GM18909 (cell line): Measurements from ENCODE around the gene CTSD.

ENCODE experiments used
- ATAC-seq: cut with Tn5 transposase; IDR thresholded peaks from one replicate; pipeline ENCODE4 v1.9.1; 2021; ENCODE audit warnings: mild to moderate bottlenecking; ENCODE audit not compliant: unreplicated experiment, poor library complexity

CTSD gene

GRCh38 chr11:1782831-1783724 lies 19.4 kb upstream of the CTSD start:
- ATAC-seq: no peak

- no peak for ATAC-seq
Observed at GRCh38 chr11:1782031-1782590, 18.4 kb upstream of the CTSD start.

DNA sequence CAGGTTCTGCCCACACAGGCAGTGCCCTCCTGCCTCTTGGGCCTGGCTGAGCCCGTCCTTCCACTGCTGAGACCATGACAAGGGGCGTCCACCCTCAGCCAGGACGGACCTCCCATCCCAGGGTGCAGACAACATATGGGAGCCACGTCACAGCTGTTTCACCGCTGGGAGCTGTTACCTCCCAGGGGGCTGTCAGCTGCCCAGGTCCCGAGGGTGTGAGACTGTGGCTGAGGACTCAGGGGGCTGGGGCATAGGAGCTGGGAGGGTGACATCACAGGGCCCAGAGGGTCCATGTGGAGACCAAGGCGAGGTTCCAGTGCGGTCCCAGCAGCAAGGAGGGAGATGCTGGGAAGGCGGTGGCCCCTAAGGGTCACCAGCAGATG lies 17.9 kb upstream of the CTSD start:
- ATAC-seq: no peak

- ATAC-seq: no peak
Observed at GRCh38 chr11:1780700-1781592, 17.2 kb upstream of the CTSD start.

GRCh38 chr11:1779806-1780699 lies 16.3 kb upstream of the CTSD start:
- no peak for ATAC-seq

GRCh38 chr11:1779034-1779805 lies 15.5 kb upstream of the CTSD start:
- ATAC-seq: no peak

DNA sequence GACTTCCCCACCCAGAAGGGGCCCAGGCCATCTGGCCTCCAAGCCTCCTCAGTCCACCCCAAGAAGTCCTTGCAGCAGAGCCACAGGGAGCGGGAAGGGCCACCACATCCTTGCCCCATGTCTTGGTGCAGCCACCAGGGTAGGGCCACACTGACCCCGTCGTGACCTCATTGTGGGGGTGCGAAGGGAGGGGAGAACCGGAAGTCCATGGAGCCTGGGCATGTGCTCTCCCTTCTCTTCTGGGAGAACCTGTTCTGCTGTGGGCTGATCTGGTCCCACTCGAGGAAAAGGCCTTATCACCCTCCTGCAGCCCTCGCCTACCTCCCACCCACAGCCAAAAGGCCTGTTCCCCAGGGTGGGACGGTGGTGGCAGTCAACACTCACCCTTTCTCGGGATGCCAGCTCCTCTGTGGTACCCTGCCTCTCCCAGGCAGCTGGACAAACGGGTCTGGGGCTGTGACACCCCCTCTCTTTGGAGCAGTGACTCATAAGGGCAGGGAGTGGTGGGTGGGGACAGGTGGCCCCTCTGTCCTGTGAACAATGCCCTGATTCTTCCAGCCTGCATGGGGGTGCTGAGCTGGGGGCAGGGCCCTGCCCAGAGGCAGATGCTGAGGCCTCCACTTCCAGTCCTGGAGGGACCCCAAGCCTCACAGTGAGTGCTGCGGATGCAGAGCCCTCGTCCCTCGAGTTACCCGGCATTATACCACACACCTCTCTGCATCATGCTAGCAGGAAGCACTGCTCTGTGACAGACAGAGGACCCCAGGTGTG lies 14.6 kb upstream of the CTSD start:
- ATAC-seq: no peak

DNA sequence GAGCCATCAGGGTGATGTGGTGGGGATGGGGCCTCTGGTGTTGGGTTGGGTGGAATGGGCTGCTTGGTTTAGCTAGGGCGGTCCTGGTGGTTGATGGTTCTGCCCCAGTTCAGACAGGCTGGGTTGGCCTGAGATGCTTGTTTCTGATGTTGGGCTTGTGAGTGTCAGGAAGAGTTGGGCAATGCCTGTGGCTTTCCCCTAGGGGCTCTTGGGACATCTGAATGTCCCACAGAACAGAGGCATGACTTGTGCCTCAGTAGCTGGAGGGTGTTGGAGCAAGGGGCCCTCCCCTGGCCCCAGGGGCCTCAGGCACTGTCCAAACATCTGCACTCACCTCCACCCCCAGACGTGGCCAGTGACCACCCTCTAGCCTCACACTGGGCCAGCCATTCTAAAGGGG lies 14.0 kb upstream of the CTSD start:
- ATAC-seq: no peak

DNA sequence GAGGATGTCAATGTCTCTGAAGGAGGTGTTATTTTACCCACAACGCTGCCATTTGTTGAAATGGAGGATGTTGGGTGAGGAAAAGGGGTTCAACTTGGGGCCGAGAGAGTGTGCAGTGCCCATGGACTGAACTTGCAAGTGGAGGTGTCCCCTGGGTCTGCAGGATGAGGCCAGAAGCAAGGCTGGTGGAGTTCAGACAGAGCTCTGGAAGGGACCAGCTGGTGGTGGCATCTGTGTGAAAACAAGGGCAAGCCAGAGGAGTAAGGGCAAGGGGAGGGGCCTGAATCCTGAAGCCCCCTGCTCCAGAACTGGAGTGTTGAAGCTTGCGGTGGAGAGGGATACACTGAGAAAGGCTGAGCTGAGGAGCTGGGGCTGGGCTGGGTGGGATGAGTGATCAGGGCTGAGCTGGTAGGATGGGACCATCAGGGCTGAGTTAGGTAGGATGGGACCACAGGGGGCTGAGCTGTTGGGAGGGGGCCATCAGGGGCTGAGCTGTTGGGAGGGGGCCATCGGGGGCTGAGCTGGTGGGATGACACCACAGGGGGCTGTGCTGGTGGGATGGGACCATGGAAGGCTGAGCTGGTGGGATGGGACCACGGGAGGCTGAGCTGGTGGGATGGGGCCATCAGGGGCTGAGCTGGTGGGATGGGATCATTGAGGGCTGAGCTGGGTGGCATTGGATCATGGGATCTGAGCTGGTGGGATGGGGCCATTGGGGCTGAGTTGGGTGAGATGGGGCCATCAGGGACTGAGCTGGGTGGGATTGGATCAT lies 13.4 kb upstream of the CTSD start:
- no peak for ATAC-seq

- ATAC-seq: no peak
Observed at GRCh38 chr11:1776331-1776851, 12.7 kb upstream of the CTSD start.

- no peak for ATAC-seq
Observed at GRCh38 chr11:1774886-1775285, 11.2 kb upstream of the CTSD start.

- ATAC-seq: no peak
Observed at GRCh38 chr11:1773994-1774550, 10.3 kb upstream of the CTSD start.

DNA sequence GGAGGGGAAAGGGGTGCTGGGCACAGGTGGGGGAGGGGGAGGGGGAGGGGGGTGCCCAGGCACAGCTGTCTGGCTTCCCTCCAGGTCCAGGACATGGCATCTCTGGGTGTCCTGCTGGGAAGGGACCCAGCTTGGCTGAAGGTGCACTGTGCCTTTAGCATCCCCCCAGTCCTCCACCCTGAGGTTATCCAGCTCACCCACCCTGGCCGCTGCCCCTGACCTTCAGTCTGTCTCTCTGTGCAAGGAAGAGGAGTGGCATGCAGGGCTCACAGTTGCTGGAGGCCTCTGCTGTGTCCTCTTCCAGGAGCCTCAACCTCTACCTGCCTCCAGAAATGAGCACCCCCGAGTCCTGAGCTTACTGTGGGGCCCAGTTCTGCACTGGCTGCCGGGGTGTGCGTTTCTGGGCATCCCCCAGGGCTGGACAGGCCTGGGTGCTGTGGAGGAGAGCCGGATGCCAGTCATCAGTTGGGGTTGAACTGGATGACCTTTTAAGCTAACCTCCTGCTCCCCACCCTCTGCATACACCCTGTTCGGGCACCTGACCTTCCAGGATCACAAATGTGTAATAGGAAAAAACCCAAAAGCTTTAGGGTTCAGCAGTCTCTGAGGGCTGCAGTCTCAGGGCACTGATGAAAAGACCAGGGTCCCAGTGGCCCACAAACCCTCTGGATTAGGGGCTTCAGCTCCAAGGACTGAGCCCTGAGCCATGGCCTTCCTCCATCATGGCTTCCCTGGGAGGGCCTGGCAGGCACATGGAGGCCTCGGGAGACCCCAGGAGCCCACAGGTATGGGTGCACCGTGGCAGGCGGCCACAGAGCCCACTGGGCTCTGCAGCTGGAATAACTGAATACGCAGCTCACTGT lies 9.6 kb upstream of the CTSD start:
- ATAC-seq: no peak

- ATAC-seq: no peak
Observed at GRCh38 chr11:1772270-1773130, 8.8 kb upstream of the CTSD start.

GRCh38 chr11:1771700-1772099 lies 8.0 kb upstream of the CTSD start:
- ATAC-seq: no peak
